GM12874 (cell line): Measurements from ENCODE around the gene LCOR.

Experiments used
- TF ChIP-seq, protein P1 (sequence below): IDR thresholded peaks from 2 replicates; pipeline ENCODE4 v1.5.1; 2011; ENCODE audit warnings: low read depth, mild to moderate bottlenecking, control low read depth, low read length, moderate library complexity; ENCODE audit not compliant: insufficient read depth

The LCOR gene

DNA sequence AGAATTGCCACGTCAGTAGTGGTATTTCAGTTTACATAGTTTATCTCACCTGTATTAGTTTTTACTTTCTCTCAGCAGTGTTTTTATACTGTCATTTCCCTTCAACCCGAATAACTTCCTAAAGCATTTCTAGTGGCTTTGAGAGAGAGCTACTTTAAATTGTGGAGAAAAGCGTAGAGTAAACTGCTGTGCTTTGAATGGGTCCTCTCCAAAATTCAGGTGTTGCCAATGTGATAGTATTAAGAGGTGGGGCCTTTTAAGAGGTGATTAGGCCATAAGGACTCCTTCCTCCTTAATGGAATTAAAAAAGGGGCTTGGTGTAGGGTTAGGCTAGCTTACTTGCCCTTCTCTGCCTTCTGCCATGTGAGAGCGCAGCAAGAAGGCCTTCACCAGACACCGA lies 98.4 kb downstream of the LCOR start:
- TF ChIP-seq, protein P1, sequence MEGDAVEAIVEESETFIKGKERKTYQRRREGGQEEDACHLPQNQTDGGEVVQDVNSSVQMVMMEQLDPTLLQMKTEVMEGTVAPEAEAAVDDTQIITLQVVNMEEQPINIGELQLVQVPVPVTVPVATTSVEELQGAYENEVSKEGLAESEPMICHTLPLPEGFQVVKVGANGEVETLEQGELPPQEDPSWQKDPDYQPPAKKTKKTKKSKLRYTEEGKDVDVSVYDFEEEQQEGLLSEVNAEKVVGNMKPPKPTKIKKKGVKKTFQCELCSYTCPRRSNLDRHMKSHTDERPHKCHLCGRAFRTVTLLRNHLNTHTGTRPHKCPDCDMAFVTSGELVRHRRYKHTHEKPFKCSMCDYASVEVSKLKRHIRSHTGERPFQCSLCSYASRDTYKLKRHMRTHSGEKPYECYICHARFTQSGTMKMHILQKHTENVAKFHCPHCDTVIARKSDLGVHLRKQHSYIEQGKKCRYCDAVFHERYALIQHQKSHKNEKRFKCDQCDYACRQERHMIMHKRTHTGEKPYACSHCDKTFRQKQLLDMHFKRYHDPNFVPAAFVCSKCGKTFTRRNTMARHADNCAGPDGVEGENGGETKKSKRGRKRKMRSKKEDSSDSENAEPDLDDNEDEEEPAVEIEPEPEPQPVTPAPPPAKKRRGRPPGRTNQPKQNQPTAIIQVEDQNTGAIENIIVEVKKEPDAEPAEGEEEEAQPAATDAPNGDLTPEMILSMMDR: no peak

DNA sequence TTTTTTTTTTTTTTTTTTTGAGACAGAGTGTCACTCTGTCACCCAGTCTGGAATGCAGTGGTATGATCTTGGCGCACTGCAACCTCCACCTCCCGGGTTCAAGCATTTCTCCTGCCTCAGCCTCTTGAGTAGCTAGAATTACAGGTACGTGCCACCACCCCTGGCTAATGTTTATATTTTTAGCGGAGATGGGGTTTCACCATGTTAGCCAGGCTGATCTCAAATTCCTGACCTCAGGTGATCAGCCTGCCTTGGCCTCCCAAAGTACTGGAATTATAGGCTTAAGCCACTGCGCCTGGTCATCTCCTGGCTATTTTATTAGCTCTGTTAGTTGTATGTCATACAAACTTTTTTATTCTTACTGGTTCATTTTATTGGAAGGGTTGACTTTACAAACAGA lies 103.0 kb downstream of the LCOR start:
- TF ChIP-seq, protein P1: no peak

DNA sequence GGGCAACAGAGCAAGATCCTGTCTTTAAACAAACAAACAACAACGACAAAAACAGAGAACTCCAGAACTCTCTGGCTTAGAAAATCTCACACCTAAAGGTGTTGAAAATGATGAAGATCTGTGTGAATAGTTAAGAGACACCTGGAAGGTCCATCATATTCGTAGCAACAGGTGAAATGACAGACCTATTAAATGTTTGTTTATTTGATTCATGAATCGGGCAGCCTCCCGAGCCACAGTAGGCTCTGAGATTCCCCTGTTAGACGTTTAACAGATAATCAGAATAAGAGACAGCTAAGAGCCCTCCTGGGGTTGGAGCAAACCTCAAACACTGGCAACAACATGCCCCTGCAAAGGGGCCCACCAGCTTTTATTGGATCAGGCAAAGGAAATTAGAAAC lies 103.7 kb downstream of the LCOR start:
- TF ChIP-seq, protein P1: no peak

DNA sequence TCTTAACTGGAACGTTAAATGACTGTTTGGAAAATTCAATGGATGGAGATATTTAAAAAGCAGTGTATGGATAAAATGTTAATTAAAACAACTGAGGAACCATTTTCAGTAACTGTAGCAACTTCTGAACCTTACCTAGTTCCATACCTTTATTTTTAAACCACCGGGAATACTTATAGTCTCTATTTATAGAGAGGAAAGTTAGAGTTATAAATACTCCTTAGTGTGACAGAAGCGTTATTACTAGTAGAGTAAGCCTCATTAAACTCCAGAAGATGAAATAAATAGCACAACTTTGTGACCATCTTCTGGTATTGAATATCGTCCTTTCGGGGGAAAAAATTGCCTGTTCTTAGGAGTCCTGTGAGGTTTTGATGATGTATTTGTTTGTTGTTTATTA lies 114.9 kb downstream of the LCOR start:
- TF ChIP-seq, protein P1: no peak

DNA sequence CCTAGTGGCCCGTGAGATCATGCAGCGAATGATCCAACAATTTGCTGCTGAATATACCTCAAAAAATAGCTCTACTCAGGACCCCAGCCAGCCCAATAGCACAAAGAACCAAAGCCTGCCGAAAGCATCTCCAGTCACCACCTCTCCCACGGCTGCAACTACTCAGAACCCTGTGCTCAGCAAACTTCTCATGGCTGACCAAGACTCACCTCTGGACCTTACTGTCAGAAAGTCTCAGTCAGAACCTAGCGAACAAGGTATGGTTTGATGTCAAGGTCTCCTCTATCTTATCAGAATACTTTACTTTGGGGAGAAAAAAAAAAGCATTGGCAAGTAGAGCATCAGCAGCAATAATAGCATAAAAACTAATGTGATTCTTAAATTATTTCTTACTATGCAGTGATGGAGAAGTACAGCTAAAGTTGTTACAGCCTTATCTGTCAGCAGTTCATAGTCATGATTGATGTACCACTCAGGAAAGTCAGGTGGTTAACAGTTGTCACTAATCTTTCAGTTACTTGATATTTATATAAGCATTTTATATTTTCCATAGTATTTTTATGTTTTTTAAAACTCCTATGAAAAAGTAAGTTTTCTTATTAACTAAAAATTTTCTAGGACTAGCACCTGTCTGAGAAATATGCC lies 117.1 kb downstream of the LCOR start:
- TF ChIP-seq, protein P1: no peak

DNA sequence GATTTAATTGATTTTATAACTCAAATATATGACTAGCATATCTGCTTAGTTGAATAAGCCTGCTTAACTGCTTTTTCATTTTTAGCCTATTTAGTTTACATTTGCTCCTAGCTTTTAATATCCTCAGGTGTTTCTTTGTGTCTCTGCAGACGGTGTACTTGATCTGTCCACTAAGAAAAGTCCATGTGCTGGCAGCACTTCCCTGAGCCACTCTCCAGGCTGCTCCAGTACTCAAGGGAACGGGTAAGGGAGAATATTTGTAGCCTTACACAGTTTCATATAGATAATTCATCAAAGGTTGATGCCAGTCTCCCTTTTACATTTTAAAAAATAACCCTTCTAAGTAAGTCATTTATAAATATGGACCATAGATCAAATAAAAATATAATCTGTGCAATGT lies 119.9 kb downstream of the LCOR start:
- TF ChIP-seq, protein P1: no peak

DNA sequence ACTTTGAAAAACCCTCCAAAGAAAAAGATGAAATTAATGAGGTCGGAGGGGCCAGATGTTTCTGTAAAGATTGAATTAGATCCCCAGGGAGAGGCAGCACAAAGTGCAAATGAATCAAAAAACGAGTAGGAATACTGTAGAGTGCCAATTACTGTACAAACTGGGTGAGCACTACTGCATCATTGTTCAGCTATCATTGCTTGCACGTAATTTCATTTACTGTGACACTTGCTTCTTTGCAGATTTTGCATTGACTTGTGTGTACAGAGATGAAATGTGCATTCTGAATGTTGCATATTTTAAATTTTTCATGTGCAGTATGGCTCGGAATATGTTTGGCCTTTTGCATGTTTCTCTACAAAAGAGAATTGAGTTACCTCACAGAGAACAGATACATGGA lies 123.7 kb downstream of the LCOR start:
- TF ChIP-seq, protein P1: no peak
